Uterus (tissue), 4 donors: ENCODE data around the gene RNASE13. TPM values are rescaled to one million over a fixed set of nuclear protein-coding genes. Genes with fewer than 3 reads are reported as not detected.

Experiments used
- DNase-seq, 2 donors: peaks; one replicate each; pipeline ENCODE4 v3.0.0-alpha.2; 2019 to 2020
- H3K27ac ChIP-seq, 2 donors: fragments of 200-600 bp; sonication (generic); 1 replicate in 1 of 2; 2 replicates in 1 of 2; pipeline ENCODE4 v1.5.1; 2016 to 2018
- H3K27me3 ChIP-seq, 2 donors: fragments of 200-600 bp; sonication (generic); one replicate each; pipeline ENCODE4 v1.5.1; 2018 to 2019; ENCODE audit warnings: control low read depth in 1 of 2
- H3K36me3 ChIP-seq, 2 donors: fragments of 200-600 bp; sonication (generic); one replicate each; pipeline ENCODE4 v1.5.1; 2019; ENCODE audit warnings: control low read depth in 1 of 2
- H3K4me1 ChIP-seq, 2 donors: fragments of 200-600 bp; sonication (generic); one replicate each; pipeline ENCODE4 v1.5.1; 2018 to 2019; ENCODE audit warnings: control low read depth in 1 of 2
- H3K4me3 ChIP-seq, 2 donors: fragments of 200-600 bp; sonication (generic); 1 replicate in 1 of 2; 2 replicates in 1 of 2; pipeline ENCODE4 v1.5.1; 2018 to 2019; ENCODE audit warnings: mild to moderate bottlenecking in 1 of 2
- H3K9me3 ChIP-seq, 2 donors: fragments of 200-600 bp; sonication (generic); one replicate each; pipeline ENCODE4 v1.5.1; 2019; ENCODE audit warnings: control low read depth in 1 of 2
- POLR2A ChIP-seq, 2 donors: fragments of 450-650 bp; IDR thresholded peaks; one replicate each; pipeline ENCODE4 v1.6.1; 2016; ENCODE audit warnings: antibody characterized with exemption in 2 of 2, mild to moderate bottlenecking in 1 of 2, moderate library complexity in 1 of 2
- intact Hi-C: fragments of 100-400 bp; cut with DNase I; formaldehyde crosslinking; loops from one replicate; pipeline ENCODE4 v1.15.1; 2023; ENCODE audit warnings: low total_unique reads
- total RNA-seq, 4 donors: library from RNA; depleted of rRNA in 3 of 4; stranded (reverse); fragments of >200 nt in 3 of 4; gene quantifications; one replicate each; pipeline versions ENCODE4 v1.1.0 to v1.2.4, GENCODE V29; 2014 to 2023
- TF ChIP-seq, protein P1 (sequence below), 4 experiments: fragments of 200-600 bp in 2 of 4; fragments of 450-650 bp in 2 of 4; sonication (generic) in 2 of 4; IDR thresholded peaks; one replicate each; pipeline ENCODE4 v1.5.1; 2016 to 2019; ENCODE audit warnings: antibody characterized with exemption in 4 of 4, mild to moderate bottlenecking in 2 of 4, moderate library complexity in 1 of 4
- donor health status: DM: yes; HTN: yes; CAD: no.

The RNASE13 gene
- total RNA-seq, 4 donors from 2014 or later, result not detected

DNA sequence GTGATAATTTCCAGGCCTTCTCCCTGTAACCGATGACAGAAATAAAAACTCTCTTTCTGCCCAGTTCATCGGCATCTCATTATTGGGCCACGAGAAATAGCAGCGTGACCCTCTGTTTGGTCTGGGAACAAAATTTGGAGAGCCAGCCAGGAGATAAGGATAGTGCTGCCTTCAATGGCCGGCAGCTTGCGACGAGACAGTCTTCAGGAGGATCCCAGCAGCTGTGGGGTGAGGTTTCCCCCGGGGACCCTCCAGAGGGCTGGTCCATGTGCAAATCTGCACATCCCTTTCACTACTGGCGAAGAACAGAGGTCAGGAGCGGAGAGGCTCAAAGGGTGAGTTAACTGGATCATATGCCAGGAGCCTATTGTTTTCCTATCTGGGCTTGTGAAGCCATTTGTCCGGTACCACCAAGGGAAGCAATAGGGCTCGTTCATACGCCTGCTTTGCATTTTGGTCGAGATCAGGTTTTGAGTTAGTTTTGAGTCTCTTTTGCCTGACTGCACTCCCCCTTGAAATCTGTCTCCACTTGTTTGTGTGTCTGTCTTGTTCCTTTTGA, 30.7 kb downstream of the RNASE13 start:
- H3K4me1 ChIP-seq, result no peaks in the 10 kb centered on the region
- H3K9me3 ChIP-seq, result no peaks in the 10 kb centered on the region
- no peak overlapping the region for H3K4me3 ChIP-seq
- no peak for DNase-seq
- H3K27ac ChIP-seq, result no peak overlapping the region
- intact Hi-C loops, result no loop called here
- H3K27me3 ChIP-seq, result no peaks in the 10 kb centered on the region
- H3K36me3 ChIP-seq, result no peaks in the 10 kb centered on the region
- no peak for TF ChIP-seq POLR2A (IDR thresholded peaks at IDR 0.05)
- TF ChIP-seq, protein P1, sequence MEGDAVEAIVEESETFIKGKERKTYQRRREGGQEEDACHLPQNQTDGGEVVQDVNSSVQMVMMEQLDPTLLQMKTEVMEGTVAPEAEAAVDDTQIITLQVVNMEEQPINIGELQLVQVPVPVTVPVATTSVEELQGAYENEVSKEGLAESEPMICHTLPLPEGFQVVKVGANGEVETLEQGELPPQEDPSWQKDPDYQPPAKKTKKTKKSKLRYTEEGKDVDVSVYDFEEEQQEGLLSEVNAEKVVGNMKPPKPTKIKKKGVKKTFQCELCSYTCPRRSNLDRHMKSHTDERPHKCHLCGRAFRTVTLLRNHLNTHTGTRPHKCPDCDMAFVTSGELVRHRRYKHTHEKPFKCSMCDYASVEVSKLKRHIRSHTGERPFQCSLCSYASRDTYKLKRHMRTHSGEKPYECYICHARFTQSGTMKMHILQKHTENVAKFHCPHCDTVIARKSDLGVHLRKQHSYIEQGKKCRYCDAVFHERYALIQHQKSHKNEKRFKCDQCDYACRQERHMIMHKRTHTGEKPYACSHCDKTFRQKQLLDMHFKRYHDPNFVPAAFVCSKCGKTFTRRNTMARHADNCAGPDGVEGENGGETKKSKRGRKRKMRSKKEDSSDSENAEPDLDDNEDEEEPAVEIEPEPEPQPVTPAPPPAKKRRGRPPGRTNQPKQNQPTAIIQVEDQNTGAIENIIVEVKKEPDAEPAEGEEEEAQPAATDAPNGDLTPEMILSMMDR (IDR thresholded peaks at IDR 0.05), result no peak

DNA sequence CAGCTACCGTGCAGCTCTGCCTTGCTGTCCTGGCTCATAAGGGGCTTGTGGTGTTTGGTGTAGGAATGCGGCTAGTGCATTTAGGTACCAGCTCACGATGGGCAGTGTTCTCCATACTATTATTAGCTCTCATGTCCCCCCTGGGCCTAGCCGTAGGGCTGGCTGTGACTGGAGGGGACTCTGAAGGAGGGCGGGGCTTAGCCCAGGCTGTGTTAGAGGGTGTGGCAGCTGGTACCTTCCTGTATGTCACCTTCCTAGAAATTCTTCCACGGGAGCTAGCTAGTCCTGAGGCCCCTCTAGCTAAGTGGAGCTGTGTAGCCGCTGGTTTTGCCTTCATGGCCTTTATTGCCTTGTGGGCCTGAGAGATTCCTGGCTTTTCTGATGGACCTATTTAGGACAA, 33.4 kb downstream of the RNASE13 start:
- no peak for TF ChIP-seq POLR2A (IDR thresholded peaks at IDR 0.05)
- TF ChIP-seq, protein P1 (IDR thresholded peaks at IDR 0.05), result no peak
- no peak overlapping the region for H3K27ac ChIP-seq
- H3K4me1 ChIP-seq, result no peaks in the 10 kb centered on the region
- no peaks in the 10 kb centered on the region for H3K36me3 ChIP-seq
- intact Hi-C loops, result no loop called here
- DNase-seq, result no peak
- H3K4me3 ChIP-seq, result no peak overlapping the region
- H3K27me3 ChIP-seq, result no peaks in the 10 kb centered on the region
- no peaks in the 10 kb centered on the region for H3K9me3 ChIP-seq

DNA sequence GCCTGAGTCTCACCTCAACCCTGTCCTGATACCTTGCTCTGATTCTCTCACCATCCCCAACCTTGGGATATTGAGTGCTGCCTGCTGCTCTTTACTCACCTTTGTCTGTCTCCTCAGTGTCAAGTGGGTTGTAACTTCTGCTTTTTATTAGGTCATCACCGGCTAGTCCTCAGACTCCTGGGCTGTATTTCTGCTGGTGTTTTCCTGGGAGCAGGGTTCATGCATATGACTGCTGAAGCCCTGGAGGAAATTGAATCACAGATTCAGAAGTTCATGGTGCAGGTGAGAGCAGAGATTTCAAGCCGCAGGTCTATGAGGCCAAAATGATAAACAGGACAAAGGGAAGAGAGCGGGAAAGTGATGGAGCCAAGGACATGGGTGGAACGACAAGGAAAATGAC, 35.0 kb downstream of the RNASE13 start:
- intact Hi-C loops, result no loop called here
- Histone ChIP-seq H3K36me3 (no peaks in the 10 kb centered on the region), H3K4me1 (no peaks in the 10 kb centered on the region), H3K27me3 (no peaks in the 10 kb centered on the region), H3K27ac (no peak overlapping the region), H3K9me3 (no peaks in the 10 kb centered on the region), H3K4me3 (no peak overlapping the region)
- DNase-seq, result no peak
- no peak for TF ChIP-seq POLR2A (IDR thresholded peaks at IDR 0.05)
- TF ChIP-seq, protein P1 (IDR thresholded peaks at IDR 0.05), result no peak

DNA sequence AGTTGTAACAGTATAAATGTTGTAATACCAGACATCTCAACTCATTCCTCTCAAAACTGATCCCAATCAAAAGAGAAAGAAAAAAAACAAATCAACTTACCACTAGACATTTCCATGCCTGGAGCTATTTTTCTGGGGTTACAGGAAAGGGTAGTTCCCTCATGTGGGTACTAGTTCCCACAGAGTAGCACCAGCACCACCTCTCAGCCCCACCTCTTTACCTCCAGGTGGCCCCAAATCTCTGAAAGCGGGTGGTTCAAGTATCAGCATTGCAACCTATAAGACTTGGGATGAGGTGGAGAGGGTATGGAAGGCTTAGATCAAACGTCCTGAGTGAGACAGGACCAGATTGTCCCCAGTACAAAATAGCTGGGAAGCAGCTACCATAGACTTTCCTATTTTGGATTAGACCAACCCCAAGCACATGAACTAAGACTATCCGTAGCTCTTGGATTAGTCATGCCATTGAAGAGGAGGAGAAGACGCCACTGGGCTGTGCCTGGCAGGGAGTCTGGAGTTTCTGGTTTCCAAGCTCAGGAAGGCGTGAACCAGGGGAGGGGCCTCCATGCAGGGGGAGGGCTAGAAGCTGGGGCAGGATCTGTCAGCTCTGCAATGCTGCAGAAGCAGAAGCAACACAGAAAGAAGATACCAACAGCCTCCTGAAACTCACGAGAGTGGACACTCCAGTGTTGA, 35.8 kb downstream of the RNASE13 start, which contains the start of gene SLC39A2:
SLC39A2 (plus strand) TSS at position 620 of the 693 bp plus-strand sequence. CDS start 154 bp downstream, outside the sequence.
- intact Hi-C loops, result no loop called here
- no peak for TF ChIP-seq POLR2A (IDR thresholded peaks at IDR 0.05)
- TF ChIP-seq, protein P1 (IDR thresholded peaks at IDR 0.05), result no peak
- Histone ChIP-seq H3K27ac (no peak within 1 kb of the TSS), H3K4me1 (no peaks in the 10 kb centered on the region), H3K9me3 (no peaks in the 10 kb centered on the region), H3K27me3 (no peaks in the 10 kb centered on the region), H3K4me3 (no peak within 1 kb of the TSS), H3K36me3 (no peaks in the 10 kb centered on the region)
- DNase-seq, result no peak

DNA sequence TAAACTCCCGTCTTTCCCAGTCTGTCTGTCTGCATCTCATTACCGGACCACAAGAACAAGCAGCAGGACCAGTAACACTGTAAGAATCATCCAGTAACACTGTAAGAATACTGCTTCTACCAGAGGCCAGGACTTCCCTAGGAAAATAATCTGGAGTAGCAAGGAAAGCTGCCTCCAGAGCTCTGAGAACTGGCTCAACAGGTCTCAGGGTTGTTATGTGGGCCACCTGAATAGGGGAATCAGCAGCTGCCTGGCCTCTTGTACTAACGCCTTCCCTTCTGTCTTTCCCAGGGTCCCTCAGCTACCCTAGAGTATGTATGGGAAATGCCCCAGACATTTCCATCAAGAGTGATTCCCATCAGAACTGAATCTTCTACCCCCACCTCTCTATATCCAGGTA, 36.5 kb downstream of the RNASE13 start:
- Histone ChIP-seq H3K4me1 (no peaks in the 10 kb centered on the region), H3K9me3 (no peaks in the 10 kb centered on the region), H3K27me3 (no peaks in the 10 kb centered on the region), H3K27ac (no peak overlapping the region), H3K36me3 (no peaks in the 10 kb centered on the region), H3K4me3 (no peak overlapping the region)
- no peak for DNase-seq
- intact Hi-C loops, result no loop called here
- TF ChIP-seq, protein P1 (IDR thresholded peaks at IDR 0.05), result no peak
- no peak for TF ChIP-seq POLR2A (IDR thresholded peaks at IDR 0.05)
